NT2/D1 (cell line): ENCODE results near the gene PDPR.
"Not testable (repeated sequence)": the region's sequence is repeated elsewhere in the genome, so short reads cannot be mapped to it uniquely, and the experiment has no call there.

Experiments
- YY1 ChIP-seq: IDR thresholded peaks from 2 replicates; pipeline ENCODE4 v1.6.1; 2011; ENCODE audit not compliant: insufficient read length, insufficient read depth
- ZNF274 ChIP-seq: IDR thresholded peaks from 2 replicates; pipeline ENCODE4 v1.6.1; 2011; ENCODE audit warnings: mild to moderate bottlenecking, low read depth, low read length

DNA sequence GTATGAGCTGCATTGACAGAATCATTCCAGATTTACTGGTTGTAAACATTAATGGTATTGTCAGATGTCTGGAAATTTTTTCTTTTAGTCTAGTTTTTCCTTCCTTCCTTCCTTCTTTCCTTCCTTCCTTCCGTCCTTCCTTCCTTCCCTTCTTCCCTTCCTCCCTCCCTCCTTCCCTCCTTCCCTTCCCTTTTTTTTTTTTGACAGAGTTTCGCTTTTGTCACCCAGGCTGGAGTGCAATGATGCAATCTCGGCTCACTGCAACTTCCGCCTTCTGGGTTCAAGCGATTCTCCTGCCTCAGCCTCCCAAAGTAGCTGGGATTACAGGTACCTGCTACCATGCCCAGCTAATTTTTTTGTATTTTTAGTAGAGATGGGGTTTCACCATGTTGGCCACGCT, 24.8 kb upstream of the PDPR start:
- TF ChIP-seq ZNF274, YY1: not testable (repeated sequence)
